ENCODE data around the gene HBZ.
"Not testable (repeated sequence)": the region's sequence is repeated elsewhere in the genome, so short reads cannot be mapped to it uniquely, and the experiment has no call there.

The HBZ gene

DNA sequence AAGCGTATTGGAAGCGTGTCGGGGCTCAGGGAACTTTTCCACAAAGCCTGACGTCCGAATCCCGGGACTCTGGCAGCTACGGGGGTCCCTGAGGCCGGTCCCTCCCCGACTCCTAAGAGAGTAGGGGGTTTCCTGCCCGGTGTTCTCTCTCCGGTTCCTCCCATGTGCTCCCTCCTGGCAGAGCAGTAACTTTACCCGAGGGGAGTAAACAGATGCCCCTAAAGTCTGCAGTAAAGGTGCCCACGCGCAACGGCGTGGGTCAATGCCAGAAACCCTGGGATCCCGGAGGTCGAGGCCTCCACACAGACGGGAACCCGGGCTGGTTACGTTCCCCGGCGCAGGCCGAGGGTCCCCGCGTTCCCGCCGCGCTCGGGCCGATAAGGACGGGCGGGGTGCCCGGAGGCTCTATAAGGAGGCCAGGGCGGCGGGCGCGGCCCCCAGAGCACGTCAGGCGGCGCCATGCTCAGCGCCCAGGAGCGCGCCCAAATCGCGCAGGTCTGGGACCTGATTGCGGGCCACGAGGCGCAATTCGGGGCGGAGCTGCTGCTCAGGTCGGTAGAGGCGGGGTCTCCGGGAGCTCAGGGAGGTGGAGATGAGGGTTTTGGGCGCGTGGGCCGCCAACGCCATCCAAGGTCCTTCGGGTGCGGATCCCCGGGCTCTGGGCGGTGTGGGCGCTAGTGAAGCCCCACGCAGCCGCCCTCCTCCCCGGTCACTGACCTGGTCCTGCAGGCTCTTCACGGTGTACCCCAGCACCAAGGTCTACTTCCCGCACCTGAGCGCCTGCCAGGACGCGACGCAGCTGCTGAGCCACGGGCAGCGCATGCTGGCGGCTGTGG lies 13.3 kb downstream of the HBZ start, which contains the start of gene HBM:
Gene HBM (plus strand): TSS at position 440 of the 836 bp plus-strand sequence. CDS start 20 bp downstream, at position 460.
- DNase-seq = no peak

DNA sequence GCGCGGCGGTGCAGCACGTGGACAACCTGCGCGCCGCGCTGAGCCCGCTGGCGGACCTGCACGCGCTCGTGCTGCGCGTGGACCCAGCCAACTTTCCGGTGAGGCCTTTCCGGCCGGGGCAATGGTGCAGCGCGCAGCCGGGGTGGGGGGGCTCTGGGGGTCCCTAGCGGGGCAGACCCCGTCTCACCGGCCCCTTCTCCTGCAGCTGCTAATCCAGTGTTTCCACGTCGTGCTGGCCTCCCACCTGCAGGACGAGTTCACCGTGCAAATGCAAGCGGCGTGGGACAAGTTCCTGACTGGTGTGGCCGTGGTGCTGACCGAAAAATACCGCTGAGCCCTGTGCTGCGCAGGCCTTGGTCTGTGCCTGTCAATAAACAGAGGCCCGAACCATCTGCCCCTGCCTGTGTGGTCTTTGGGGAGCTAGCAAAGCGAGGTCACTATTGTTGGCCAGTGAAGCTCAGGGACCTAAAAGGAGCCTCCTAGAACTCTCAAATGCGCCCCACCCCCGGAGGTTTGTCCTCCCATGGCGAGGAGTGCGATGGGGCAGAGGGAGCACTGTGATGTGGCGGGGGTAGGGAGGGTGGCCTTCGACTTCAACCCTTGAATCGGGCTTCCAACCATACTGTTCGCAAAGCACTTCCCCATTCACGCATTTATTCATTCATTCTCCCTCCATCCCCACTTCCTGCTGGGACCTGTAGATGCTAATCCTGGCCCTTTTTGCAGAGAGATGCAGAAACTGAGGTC lies 14.1 kb downstream of the HBZ start:
- no peak for DNase-seq

DNA sequence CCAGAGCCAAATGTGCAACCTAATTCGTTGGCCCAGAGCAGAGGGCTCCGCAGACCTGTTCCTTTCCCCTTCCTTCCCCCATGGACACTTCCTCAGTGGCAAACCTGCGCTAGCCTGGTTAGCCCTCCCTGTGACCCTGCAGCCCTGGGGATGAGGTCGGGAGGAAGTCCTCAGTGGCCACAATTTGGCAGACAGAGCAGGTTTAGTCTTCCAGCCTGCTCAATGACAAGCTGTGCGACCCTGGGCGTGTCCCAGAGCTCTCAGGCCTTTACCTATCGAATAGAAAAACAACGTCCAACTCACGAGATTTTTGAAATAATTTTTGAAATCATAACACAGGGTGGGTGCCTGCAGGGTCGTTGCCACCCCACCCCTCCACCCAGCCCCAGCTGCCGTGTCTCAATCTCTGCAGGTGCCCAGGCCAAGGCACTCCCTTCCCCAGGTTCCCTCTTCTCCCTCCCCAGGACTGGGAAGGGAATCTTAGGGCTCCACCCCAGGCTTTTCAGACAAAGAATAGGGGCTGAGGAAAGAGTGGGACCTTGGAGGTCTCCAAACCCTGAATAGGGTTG lies 14.8 kb downstream of the HBZ start:
- no peak for DNase-seq

DNA sequence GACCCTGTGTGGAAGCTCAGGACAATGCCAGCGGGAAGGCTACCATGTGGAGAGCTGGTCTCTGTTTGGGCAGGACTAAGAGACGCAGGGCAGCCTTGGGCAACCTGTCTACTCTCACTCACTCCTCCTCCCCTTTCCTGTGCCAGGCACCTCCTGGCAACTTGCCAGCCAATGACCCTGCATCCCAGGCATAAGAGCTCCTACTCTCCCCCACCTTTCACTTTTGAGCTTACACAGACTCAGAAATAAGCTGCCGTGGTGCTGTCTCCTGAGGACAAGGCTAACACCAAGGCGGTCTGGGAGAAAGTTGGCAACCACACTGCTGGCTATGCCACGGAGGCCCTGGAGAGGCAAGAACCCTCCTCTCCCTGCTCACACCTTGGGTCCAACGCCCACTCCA lies 16.0 kb downstream of the HBZ start:
- no peak for DNase-seq

DNA sequence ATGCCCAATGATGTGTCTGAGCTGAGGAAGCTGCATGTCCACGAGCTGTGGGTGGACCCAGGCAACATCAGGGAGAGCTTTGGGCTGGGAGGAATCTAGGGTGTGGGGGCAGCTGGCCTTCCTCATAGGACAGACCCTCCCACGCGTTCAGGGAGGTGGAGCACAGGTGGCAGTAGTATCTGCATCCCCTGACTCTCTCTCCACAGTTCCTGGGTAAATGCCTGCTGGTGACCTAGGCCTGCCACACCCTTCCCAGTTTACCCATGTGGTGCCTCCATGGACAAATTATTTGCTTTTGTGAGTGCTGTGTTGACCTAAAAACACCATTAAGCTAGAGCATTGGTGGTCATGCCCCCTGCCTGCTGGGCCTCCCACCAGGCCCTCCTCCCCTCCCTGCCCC lies 16.6 kb downstream of the HBZ start:
- DNase-seq = no peak

DNA sequence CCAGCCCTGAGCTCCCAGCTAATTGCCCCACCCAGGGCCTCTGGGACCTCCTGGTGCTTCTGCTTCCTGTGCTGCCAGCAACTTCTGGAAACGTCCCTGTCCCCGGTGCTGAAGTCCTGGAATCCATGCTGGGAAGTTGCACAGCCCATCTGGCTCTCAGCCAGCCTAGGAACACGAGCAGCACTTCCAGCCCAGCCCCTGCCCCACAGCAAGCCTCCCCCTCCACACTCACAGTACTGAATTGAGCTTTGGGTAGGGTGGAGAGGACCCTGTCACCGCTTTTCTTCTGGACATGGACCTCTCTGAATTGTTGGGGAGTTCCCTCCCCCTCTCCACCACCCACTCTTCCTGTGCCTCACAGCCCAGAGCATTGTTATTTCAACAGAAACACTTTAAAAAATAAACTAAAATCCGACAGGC lies 17.7 kb downstream of the HBZ start:
- DNase-seq = not testable (repeated sequence)

DNA sequence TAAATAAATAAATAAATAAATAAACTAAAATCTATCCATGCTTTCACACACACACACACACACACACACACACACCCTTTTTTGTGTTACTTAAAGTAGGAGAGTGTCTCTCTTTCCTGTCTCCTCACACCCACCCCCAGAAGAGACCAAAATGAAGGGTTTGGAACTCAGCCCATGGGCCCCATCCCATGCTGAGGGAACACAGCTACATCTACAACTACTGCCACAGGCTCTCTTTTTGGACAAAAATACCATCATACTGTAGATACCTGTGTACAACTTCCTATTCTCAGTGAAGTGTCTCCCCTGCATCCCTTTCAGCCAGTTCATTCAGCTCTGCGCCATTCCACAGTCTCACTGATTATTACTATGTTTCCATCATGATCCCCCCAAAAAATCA lies 18.3 kb downstream of the HBZ start:
- no peak for DNase-seq

DNA sequence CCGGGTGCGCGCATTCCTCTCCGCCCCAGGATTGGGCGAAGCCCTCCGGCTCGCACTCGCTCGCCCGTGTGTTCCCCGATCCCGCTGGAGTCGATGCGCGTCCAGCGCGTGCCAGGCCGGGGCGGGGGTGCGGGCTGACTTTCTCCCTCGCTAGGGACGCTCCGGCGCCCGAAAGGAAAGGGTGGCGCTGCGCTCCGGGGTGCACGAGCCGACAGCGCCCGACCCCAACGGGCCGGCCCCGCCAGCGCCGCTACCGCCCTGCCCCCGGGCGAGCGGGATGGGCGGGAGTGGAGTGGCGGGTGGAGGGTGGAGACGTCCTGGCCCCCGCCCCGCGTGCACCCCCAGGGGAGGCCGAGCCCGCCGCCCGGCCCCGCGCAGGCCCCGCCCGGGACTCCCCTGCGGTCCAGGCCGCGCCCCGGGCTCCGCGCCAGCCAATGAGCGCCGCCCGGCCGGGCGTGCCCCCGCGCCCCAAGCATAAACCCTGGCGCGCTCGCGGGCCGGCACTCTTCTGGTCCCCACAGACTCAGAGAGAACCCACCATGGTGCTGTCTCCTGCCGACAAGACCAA lies 20.0 kb downstream of the HBZ start, which contains the start of gene HBA2:
Gene HBA2 (plus strand): TSS at position 503 of the 568 bp plus-strand sequence. CDS start 37 bp downstream, at position 540.
- not testable (repeated sequence) for DNase-seq

DNA sequence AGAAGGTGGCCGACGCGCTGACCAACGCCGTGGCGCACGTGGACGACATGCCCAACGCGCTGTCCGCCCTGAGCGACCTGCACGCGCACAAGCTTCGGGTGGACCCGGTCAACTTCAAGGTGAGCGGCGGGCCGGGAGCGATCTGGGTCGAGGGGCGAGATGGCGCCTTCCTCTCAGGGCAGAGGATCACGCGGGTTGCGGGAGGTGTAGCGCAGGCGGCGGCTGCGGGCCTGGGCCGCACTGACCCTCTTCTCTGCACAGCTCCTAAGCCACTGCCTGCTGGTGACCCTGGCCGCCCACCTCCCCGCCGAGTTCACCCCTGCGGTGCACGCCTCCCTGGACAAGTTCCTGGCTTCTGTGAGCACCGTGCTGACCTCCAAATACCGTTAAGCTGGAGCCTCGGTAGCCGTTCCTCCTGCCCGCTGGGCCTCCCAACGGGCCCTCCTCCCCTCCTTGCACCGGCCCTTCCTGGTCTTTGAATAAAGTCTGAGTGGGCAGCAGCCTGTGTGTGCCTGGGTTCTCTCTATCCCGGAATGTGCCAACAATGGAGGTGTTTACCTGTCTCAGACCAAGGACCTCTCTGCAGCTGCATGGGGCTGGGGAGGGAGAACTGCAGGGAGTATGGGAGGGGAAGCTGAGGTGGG lies 20.9 kb downstream of the HBZ start:
- DNase-seq = not testable (repeated sequence)

DNA sequence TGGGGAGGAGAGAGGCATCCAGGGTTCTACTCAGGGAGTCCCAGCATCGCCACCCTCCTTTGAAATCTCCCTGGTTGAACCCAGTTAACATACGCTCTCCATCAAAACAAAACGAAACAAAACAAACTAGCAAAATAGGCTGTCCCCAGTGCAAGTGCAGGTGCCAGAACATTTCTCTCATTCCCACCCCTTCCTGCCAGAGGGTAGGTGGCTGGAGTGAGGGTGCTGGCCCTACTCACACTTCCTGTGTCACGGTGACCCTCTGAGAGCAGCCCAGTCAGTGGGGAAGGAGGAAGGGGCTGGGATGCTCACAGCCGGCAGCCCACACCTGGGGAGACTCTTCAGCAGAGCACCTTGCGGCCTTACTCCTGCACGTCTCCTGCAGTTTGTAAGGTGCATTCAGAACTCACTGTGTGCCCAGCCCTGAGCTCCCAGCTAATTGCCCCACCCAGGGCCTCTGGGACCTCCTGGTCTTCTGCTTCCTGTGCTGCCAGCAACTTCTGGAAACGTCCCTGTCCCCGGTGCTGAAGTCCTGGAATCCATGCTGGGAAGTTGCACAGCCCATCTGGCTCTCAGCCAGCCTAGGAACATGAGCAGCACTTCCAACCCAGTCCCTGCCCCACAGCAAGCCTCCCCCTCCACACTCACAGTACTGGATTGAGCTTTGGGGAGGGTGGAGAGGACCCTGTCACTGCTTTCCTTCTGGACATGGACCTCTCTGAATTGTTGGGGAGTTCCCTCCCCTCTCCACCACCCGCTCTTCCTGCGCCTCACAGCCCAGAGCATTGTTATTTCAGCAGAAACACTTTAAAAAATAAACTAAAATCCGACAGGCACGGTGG lies 21.7 kb downstream of the HBZ start:
- DNase-seq = not testable (repeated sequence)

DNA sequence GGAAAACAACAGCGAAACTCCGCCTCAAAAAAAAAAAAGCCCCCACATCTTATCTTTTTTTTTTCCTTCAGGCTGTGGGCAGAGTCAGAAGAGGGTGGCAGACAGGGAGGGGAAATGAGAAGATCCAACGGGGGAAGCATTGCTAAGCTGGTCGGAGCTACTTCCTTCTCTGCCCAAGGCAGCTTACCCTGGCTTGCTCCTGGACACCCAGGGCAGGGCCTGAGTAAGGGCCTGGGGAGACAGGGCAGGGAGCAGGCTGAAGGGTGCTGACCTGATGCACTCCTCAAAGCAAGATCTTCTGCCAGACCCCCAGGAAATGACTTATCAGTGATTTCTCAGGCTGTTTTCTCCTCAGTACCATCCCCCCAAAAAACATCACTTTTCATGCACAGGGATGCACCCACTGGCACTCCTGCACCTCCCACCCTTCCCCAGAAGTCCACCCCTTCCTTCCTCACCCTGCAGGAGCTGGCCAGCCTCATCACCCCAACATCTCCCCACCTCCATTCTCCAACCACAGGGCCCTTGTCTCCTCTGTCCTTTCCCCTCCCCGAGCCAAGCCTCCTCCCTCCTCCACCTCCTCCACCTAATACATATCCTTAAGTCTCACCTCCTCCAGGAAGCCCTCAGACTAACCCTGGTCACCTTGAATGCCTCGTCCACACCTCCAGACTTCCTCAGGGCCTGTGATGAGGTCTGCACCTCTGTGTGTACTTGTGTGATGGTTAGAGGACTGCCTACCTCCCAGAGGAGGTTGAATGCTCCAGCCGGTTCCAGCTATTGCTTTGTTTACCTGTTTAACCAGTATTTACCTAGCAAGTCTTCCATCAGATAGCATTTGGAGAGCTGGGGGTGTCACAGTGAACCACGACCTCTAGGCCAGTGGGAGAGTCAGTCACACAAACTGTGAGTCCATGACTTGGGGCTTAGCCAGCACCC lies 22.8 kb downstream of the HBZ start:
- no peak for DNase-seq

DNA sequence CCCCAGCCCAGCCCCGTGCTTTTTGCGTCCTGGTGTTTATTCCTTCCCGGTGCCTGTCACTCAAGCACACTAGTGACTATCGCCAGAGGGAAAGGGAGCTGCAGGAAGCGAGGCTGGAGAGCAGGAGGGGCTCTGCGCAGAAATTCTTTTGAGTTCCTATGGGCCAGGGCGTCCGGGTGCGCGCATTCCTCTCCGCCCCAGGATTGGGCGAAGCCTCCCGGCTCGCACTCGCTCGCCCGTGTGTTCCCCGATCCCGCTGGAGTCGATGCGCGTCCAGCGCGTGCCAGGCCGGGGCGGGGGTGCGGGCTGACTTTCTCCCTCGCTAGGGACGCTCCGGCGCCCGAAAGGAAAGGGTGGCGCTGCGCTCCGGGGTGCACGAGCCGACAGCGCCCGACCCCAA lies 23.6 kb downstream of the HBZ start:
- DNase-seq = not testable (repeated sequence)

DNA sequence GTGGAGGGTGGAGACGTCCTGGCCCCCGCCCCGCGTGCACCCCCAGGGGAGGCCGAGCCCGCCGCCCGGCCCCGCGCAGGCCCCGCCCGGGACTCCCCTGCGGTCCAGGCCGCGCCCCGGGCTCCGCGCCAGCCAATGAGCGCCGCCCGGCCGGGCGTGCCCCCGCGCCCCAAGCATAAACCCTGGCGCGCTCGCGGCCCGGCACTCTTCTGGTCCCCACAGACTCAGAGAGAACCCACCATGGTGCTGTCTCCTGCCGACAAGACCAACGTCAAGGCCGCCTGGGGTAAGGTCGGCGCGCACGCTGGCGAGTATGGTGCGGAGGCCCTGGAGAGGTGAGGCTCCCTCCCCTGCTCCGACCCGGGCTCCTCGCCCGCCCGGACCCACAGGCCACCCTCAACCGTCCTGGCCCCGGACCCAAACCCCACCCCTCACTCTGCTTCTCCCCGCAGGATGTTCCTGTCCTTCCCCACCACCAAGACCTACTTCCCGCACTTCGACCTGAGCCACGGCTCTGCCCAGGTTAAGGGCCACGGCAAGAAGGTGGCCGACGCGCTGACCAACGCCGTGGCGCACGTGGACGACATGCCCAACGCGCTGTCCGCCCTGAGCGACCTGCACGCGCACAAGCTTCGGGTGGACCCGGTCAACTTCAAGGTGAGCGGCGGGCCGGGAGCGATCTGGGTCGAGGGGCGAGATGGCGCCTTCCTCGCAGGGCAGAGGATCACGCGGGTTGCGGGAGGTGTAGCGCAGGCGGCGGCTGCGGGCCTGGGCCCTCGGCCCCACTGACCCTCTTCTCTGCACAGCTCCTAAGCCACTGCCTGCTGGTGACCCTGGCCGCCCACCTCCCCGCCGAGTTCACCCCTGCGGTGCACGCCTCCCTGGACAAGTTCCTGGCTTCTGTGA lies 24.3 kb downstream of the HBZ start, which contains the start of gene HBA1:
Gene HBA1 (plus strand): TSS at position 204 of the 906 bp plus-strand sequence. CDS start 37 bp downstream, at position 241.
- DNase-seq = not testable (repeated sequence)

DNA sequence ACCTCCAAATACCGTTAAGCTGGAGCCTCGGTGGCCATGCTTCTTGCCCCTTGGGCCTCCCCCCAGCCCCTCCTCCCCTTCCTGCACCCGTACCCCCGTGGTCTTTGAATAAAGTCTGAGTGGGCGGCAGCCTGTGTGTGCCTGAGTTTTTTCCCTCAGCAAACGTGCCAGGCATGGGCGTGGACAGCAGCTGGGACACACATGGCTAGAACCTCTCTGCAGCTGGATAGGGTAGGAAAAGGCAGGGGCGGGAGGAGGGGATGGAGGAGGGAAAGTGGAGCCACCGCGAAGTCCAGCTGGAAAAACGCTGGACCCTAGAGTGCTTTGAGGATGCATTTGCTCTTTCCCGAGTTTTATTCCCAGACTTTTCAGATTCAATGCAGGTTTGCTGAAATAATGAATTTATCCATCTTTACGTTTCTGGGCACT lies 25.0 kb downstream of the HBZ start:
- DNase-seq = no peak

DNA sequence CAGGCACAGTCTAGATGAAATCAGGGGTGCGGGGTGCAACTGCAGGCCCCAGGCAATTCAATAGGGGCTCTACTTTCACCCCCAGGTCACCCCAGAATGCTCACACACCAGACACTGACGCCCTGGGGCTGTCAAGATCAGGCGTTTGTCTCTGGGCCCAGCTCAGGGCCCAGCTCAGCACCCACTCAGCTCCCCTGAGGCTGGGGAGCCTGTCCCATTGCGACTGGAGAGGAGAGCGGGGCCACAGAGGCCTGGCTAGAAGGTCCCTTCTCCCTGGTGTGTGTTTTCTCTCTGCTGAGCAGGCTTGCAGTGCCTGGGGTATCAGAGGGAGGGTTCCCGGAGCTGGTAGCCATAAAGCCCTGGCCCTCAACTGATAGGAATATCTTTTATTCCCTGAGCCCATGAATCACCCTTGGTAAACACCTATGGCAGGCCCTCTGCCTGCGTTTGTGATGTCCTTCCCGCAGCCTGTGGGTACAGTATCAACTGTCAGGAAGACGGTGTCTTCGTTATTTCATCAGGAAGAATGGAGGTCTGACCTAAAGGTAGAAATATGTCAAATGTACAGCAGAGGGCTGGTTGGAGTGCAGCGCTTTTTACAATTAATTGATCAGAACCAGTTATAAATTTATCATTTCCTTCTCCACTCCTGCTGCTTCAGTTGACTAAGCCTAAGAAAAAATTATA lies 25.7 kb downstream of the HBZ start:
- no peak for DNase-seq

DNA sequence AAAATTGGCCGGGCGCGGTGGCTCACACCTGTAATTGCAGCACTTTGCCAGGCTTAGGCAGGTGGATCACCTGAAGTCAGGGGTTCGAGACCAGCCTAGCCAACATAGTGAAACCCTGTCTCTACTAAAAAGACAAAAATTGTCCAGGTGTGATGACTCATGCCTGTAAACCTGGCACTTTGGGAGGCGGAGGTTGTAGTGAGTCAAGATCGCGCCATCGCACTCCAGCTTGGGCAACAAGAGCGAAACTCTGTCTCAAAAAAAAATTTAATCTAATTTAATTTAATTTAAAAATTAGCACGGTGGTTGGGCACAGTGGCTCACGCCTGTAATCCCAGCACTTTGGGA lies 26.2 kb downstream of the HBZ start:
- no peak for DNase-seq

DNA sequence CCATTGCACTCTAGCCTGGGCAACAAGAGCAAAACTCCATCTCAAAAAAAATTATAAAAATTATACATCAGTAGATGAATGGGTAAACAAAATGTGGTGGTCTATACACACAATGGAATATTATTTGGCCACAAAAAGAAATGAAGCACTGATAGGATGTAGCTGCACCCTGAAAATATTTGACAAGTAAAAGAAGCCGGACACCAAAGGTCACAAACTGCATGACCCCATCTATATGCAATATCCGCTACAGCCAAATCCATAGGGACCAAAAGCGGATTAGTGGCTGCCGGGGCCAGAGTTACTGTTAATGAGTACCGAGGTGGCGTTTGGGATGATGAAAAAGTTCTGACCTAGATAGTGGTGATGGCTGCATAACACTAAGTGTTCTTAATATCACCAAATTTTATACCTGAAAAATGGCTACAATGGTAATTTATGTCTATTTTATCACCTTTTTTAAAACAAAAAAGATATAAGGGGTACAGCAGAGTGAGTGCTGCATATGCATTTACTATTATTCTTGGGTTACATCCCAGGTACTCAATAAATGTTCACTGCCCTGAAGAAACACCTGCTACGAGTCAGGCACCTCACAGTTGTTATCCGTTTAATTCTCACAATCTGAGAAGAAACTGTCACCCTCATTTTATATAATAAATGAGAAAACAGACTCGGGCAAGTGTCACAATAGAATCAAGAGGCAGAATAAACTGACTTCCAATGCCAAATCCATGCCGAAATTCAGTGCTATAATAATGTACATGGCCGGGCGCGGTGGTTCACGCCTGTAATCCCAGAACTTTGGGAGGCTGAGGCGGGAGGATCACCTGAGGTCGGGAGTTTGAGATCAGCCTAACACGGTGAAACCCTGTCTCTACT lies 27.0 kb downstream of the HBZ start:
- DNase-seq = no peak
